K562 (cell line): ENCODE data around the gene ELMO1. TPM values are rescaled to one million over a fixed set of nuclear protein-coding genes. Genes with fewer than 3 reads are reported as not detected.

Experiments used
- ATAC-seq: fragments of 200-7000 bp; cut with Tn5 transposase; 3 replicates; pipeline ENCODE4 v1.9.1; 2020; ENCODE audit warnings: moderate library complexity
- BruUV-seq: library from RNA; stranded (reverse); fragments of 400-500 nt; replicated peaks from 2 replicates; lab custom pipeline; 2021; lab: Mats Ljungman, UMichigan
- CTCF ChIA-PET: fragments of 300-600 bp; formaldehyde crosslinking; extraction: SDS; loops from one replicate; lab custom pipeline; 2021; ENCODE audit warnings: low intra/inter-chr PET ratio; lab: Yijun Ruan, JAX
- POLR2A ChIA-PET: fragments of 300-600, 350-650 bp; sonication (Branson Sonifier 250); formaldehyde crosslinking; extraction: SDS; loops from one replicate; lab custom pipeline; 2021; ENCODE audit warnings: antibody characterized with exemption, inconsistent platforms; lab: Yijun Ruan, JAX
- DNase-seq, 4 experiments: peaks; one replicate each; pipeline versions ENCODE4 v3.0.0 to v3.0.0-alpha.2; 2011 to 2018; ENCODE audit warnings: low spot score in 3 of 4, mixed read lengths in 3 of 4; ENCODE audit errors: extremely low read depth in 1 of 4
- FAIRE-seq: peaks from 2 replicates; lab custom pipeline; 2011; peaks lifted over from hg19 to GRCh38; lab: Jason Lieb, UNC
- H2AFZ ChIP-seq: 2 replicates; pipeline ENCODE4 v1.6.0; 2011; ENCODE audit warnings: low read depth, low read length, control low read depth, inconsistent platforms
- H3K27ac ChIP-seq: fragments of 200-600 bp; 3 replicates; pipeline ENCODE4 v1.8.0; 2011; ENCODE audit warnings: low read depth, mild to moderate bottlenecking, control low read depth, inconsistent platforms, low read length, moderate library complexity, mixed read lengths; ENCODE audit errors: extremely low read depth
- H3K27me3 ChIP-seq, 2 experiments: fragments of 300-600 bp in 1 of 2; 2 replicates in 1 of 2; 3 replicates in 1 of 2; pipeline versions ENCODE4 v1.6.0 to v1.8.0; 2011; ENCODE audit warnings: inconsistent platforms in 2 of 2, low read length in 2 of 2, mild to moderate bottlenecking in 1 of 2, mixed read lengths in 1 of 2, moderate library complexity in 1 of 2; ENCODE audit not compliant: control insufficient read depth in 2 of 2, insufficient read depth in 2 of 2
- H3K36me3 ChIP-seq: fragments of 300-600 bp; 3 replicates; pipeline ENCODE4 v1.8.0; 2011; ENCODE audit warnings: mild to moderate bottlenecking, low read length, inconsistent platforms; ENCODE audit not compliant: control insufficient read depth, insufficient read depth
- H3K4me1 ChIP-seq, 2 experiments: fragments of 200-600 bp in 1 of 2; replicated peaks in 1 of 2; 2 replicates in 1 of 2; 3 replicates in 1 of 2; pipeline versions ENCODE4 v1.5.1 to v1.8.0; 2011; ENCODE audit warnings: inconsistent platforms in 2 of 2, low read length in 2 of 2, mild to moderate bottlenecking in 1 of 2, mixed read lengths in 1 of 2, moderate library complexity in 1 of 2; ENCODE audit not compliant: control insufficient read depth in 2 of 2, insufficient read depth in 2 of 2
- H3K4me2 ChIP-seq: 2 replicates; pipeline ENCODE4 v1.6.1; 2011; ENCODE audit warnings: low read length, control low read depth, inconsistent platforms, mixed read lengths; ENCODE audit not compliant: insufficient read depth
- H3K4me3 ChIP-seq: fragments of 200-600 bp; sonication (generic), shearing (Covaris generic); 2 replicates; pipeline ENCODE4 v1.5.1; 2016; ENCODE audit warnings: control low read depth, inconsistent platforms
- H3K79me2 ChIP-seq: fragments of 200-600 bp; 3 replicates; pipeline ENCODE4 v1.8.0; 2011; ENCODE audit warnings: low read length, inconsistent platforms; ENCODE audit not compliant: control insufficient read depth, insufficient read depth
- H3K9ac ChIP-seq, 2 experiments: 2 replicates each; pipeline versions ENCODE4 v1.6.0 to v1.6.1; 2011; ENCODE audit warnings: low read depth in 2 of 2, low read length in 2 of 2, control low read depth in 1 of 2, inconsistent platforms in 1 of 2, mild to moderate bottlenecking in 1 of 2, mixed read lengths in 1 of 2; ENCODE audit not compliant: insufficient read depth in 1 of 2
- H3K9me1 ChIP-seq: one replicate; pipeline ENCODE4 v1.6.0; 2011; ENCODE audit warnings: inconsistent platforms, mild to moderate bottlenecking, low read length, moderate library complexity; ENCODE audit not compliant: control insufficient read depth, insufficient read depth
- H3K9me3 ChIP-seq: replicated peaks from 2 replicates; pipeline ENCODE4 v1.5.1; 2011; ENCODE audit warnings: low read depth, low read length, inconsistent platforms; ENCODE audit not compliant: control insufficient read depth, insufficient read depth
- H4K20me1 ChIP-seq: replicated peaks from 2 replicates; pipeline ENCODE4 v1.6.1; 2011; ENCODE audit warnings: low read length, inconsistent platforms, mixed read lengths; ENCODE audit not compliant: control insufficient read depth, insufficient read depth
- CHD2 ChIP-seq: IDR thresholded peaks from 2 replicates; pipeline ENCODE4 v1.6.1; 2011; ENCODE audit warnings: low read depth, low read length
- GTF2E2 ChIP-seq: fragments of 200-800 bp; sonication (Bioruptor generic); IDR thresholded peaks from 2 replicates; pipeline ENCODE4 v1.6.1; 2016; ENCODE audit warnings: missing genetic modification characterization, missing compliant biosample characterization
- MCM3 ChIP-seq: fragments of 450-650 bp; IDR thresholded peaks from 2 replicates; pipeline ENCODE4 v1.6.1; 2016
- NCOA4 ChIP-seq: fragments of 450-650 bp; IDR thresholded peaks from 2 replicates; pipeline ENCODE4 v1.6.1; 2018; ENCODE audit warnings: mild to moderate bottlenecking; ENCODE audit not compliant: partially characterized antibody
- NR2C2 ChIP-seq, 2 experiments: fragments of 200-800 bp in 1 of 2; sonication (Bioruptor generic) in 1 of 2; sonication (generic) in 1 of 2; formaldehyde crosslinking in 1 of 2; IDR thresholded peaks; 2 replicates each; pipeline versions ENCODE4 v1.6.1 to v1.8.0; 2016 to 2022; ENCODE audit warnings: mild to moderate bottlenecking in 1 of 2, missing compliant biosample characterization in 1 of 2, missing genetic modification characterization in 1 of 2, missing genetic modification reagents in 1 of 2
- OTX1 ChIP-seq: fragments of 450-650 bp; formaldehyde crosslinking; IDR thresholded peaks from 2 replicates; pipeline ENCODE4 v1.4.0; 2022; ENCODE audit warnings: mild to moderate bottlenecking
- RFX7 ChIP-seq: fragments of 250-450 bp; sonication (Bioruptor Pico); IDR thresholded peaks from 2 replicates; pipeline ENCODE4 v1.5.1; 2021; ENCODE audit warnings: mild to moderate bottlenecking
- SNAPC5 ChIP-seq: fragments of 250-450 bp; sonication (Bioruptor Pico); IDR thresholded peaks from 2 replicates; pipeline ENCODE4 v1.8.0; 2021; ENCODE audit warnings: moderate library complexity, mild to moderate bottlenecking, inconsistent platforms
- SP2 ChIP-seq: IDR thresholded peaks from 2 replicates; pipeline ENCODE4 v1.6.1; 2011; ENCODE audit warnings: mild to moderate bottlenecking, low read depth, low read length, moderate library complexity; ENCODE audit not compliant: poor library complexity, severe bottlenecking; ENCODE audit errors: extremely low read depth
- ZBTB7A ChIP-seq: IDR thresholded peaks from 2 replicates; pipeline ENCODE4 v1.6.1; 2011; ENCODE audit warnings: low read depth, mild to moderate bottlenecking, low read length, moderate library complexity, borderline replicate concordance; ENCODE audit not compliant: control insufficient read depth
- ZNF175 ChIP-seq: fragments of 200-800 bp; sonication (Bioruptor generic); IDR thresholded peaks from 2 replicates; pipeline ENCODE4 v1.6.1; 2016; ENCODE audit warnings: low read depth, mild to moderate bottlenecking, missing genetic modification characterization, missing compliant biosample characterization
- ZNF311 ChIP-seq: fragments of 250-450 bp; sonication (Bioruptor Pico); IDR thresholded peaks from 2 replicates; pipeline ENCODE4 v1.4.0; 2020; ENCODE audit warnings: mild to moderate bottlenecking, moderate library complexity
- WGBS: fragments of 100-300 bp; shearing (Covaris generic); methylation state at CpG from one replicate; pipeline ENCODE4 v1.1.6; 2016; ENCODE audit warnings: low coverage, mixed read lengths; ENCODE audit not compliant: insufficient coverage; ENCODE audit errors: missing lambda C conversion rate; 5-methylcytosine and 5-hydroxymethylcytosine counted together
- in situ Hi-C: fragments of 300-500 bp; cut with MboI; formaldehyde crosslinking; loops from 4 replicates; pipeline ENCODE4 v1.15.0; 2018; ENCODE audit warnings: inconsistent platforms, mixed read lengths
- intact Hi-C: fragments of 100-400 bp; cut with micrococcal nuclease; formaldehyde crosslinking; loops from 2 replicates; pipeline ENCODE4 v1.14.2; 2022
- polyA plus RNA-seq, 8 experiments: library from polyadenylated mRNA; depleted of rRNA in 4 of 8; stranded (reverse) in 5 of 8; unstranded in 3 of 8; fragments of >200 nt; fragmentation: Nextera tagmentation in 2 of 8; fragmentation: Illumina TruSeq in 1 of 8; extraction: Ambion mirVana in 2 of 8; extraction: Trizol in 1 of 8; gene quantifications; 2 replicates each; pipeline versions ENCODE4 v1.2.1 to v1.2.3, GENCODE V29; 2011 to 2014; ENCODE audit warnings: inconsistent platforms in 1 of 8, missing spikeins in 1 of 8
- total RNA-seq, 7 experiments: library from RNA; depleted of rRNA in 6 of 7; stranded (reverse); fragments of >200 nt in 6 of 7; fragmentation: Illumina TruSeq in 2 of 7; extraction: Trizol in 2 of 7; gene quantifications; 2 replicates each; pipeline versions ENCODE4 v1.2.1 to v1.2.3, GENCODE V29; 2011 to 2021; ENCODE audit warnings: low replicate concordance in 1 of 7
- TF ChIP-seq, protein P1 (sequence below): fragments of 250-450 bp; sonication (Bioruptor Pico); IDR thresholded peaks from 2 replicates; pipeline ENCODE4 v1.8.0; 2022; ENCODE audit warnings: moderate library complexity, mild to moderate bottlenecking, inconsistent platforms

Gene ELMO1
- total and polyA plus RNA-seq, 9 of the 15 experiments (the other 6 are each of a cell fraction or from before 2014, with no cell fraction given) = 0.36 to 7.2 (median 3.6) TPM

- H3K27me3 ChIP-seq = no peaks in the 10 kb centered on the region; a peak in 1 of 5 replicates
- no peak for DNase-seq
- CTCF ChIA-PET = no interaction called here
Observed at GRCh38 chr7:37000511-37000910, 448.2 kb downstream of the ELMO1 start.

More at GRCh38 chr7:37000511-37000910, 448.2 kb downstream of the ELMO1 start:
- Histone ChIP-seq H3K9me1 (no peaks in the 10 kb centered on the region), H3K9ac (no peak overlapping the region), H4K20me1 (no peaks in the 10 kb centered on the region), H3K36me3 (no peaks in the 10 kb centered on the region), H3K4me1 (no peaks in the 10 kb centered on the region), H3K4me2 (no peak overlapping the region), H3K79me2 (no peaks in the 10 kb centered on the region), H3K9me3 (no peaks in the 10 kb centered on the region), H2AFZ (no peak overlapping the region), H3K27ac (no peak overlapping the region), H3K4me3 (no peak overlapping the region)
- 0% methylated on average over 5 of the region's 5 CpGs for WGBS
- in situ Hi-C loops = no loop called here
- POLR2A ChIA-PET = no interaction called here
- FAIRE-seq (no peak), ATAC-seq (no peak)
- BruUV-seq = no TSS peak
- no peak for TF ChIP-seq RFX7 (CRISPR knock-in tag)
- TF ChIP-seq MCM3 = no peak
- no peak for TF ChIP-seq NCOA4
- no peak for TF ChIP-seq SNAPC5
- no peak for TF ChIP-seq GTF2E2 (tag)
- TF ChIP-seq ZNF175 (CRISPR knock-in tag) = no peak
- TF ChIP-seq NR2C2 (CRISPR knock-in tag; IDR thresholded peaks at IDR 0.05) = no peak
- TF ChIP-seq NR2C2 (tag; IDR thresholded peaks at IDR 0.05) = no peak
- no peak for TF ChIP-seq CHD2
- no peak for TF ChIP-seq ZBTB7A
- TF ChIP-seq, protein P1, sequence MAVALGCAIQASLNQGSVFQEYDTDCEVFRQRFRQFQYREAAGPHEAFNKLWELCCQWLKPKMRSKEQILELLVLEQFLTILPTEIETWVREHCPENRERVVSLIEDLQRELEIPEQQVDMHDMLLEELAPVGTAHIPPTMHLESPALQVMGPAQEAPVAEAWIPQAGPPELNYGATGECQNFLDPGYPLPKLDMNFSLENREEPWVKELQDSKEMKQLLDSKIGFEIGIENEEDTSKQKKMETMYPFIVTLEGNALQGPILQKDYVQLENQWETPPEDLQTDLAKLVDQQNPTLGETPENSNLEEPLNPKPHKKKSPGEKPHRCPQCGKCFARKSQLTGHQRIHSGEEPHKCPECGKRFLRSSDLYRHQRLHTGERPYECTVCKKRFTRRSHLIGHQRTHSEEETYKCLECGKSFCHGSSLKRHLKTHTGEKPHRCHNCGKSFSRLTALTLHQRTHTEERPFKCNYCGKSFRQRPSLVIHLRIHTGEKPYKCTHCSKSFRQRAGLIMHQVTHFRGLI (CRISPR knock-in tag) = no peak
- no peak for TF ChIP-seq SP2
- no peak for TF ChIP-seq ZNF311 (CRISPR knock-in tag)
- no peak for TF ChIP-seq OTX1 (CRISPR knock-in tag)
- intact Hi-C loops = no loop called here
